ENCODE data around the gene LEMD2. TPM values are rescaled to one million over a fixed set of nuclear protein-coding genes. Genes with fewer than 3 reads are reported as not detected.

LEMD2 gene
- total and polyA plus RNA-seq, 9 of the 15 experiments (the other 6 are each of a cell fraction or from before 2014, with no cell fraction given), result 0.32 to 46.3 (median 30.8) TPM

GRCh38 chr6:33820243-33820642, 31.3 kb upstream of the LEMD2 start:
- ATAC-seq (0 out of 3 replicates have a peak, but pooled peaks have one; percentile 8), FAIRE-seq (no peak), DNase-seq (ENCODE audit: extremely low read depth in 1 of 4, low spot score in 3 of 4) (peak in 2 of 4 experiments; percentile 31 to 34)
- Histone ChIP-seq H3K9me3 (replicated peaks; ENCODE audit: control insufficient read depth, insufficient read depth, low read depth, low read length) (no peaks in the 10 kb centered on the region), H4K20me1 (replicated peaks; ENCODE audit: control insufficient read depth, insufficient read depth, low read length) (no peaks in the 10 kb centered on the region), H3K27ac (ENCODE audit: extremely low read depth, low read depth, low read length) (no peak overlapping the region), H3K4me1 (replicated peaks in 1 of 2; ENCODE audit: control insufficient read depth in 2 of 2, insufficient read depth in 2 of 2, low read length in 2 of 2) (peaks cover 0 to 9% of the 10 kb centered on the region in 2 experiments; a peak in 2 of 5 replicates), H3K79me2 (ENCODE audit: control insufficient read depth, insufficient read depth, low read length) (no peaks in the 10 kb centered on the region), H3K27me3 (ENCODE audit: control insufficient read depth in 2 of 2, insufficient read depth in 2 of 2, low read length in 2 of 2) (peaks cover 18 to 77% of the 10 kb centered on the region in 2 experiments), H3K9ac (ENCODE audit: insufficient read depth in 1 of 2, low read depth in 2 of 2, low read length in 2 of 2) (peak overlapping the region in 1 of 2 experiments; percentile 50; a peak in 1 of 4 replicates), H2AFZ (ENCODE audit: low read depth, low read length) (no peak overlapping the region), H3K9me1 (ENCODE audit: control insufficient read depth, insufficient read depth, low read length) (no peaks in the 10 kb centered on the region), H3K4me2 (ENCODE audit: insufficient read depth, low read length) (no peak overlapping the region), H3K36me3 (ENCODE audit: control insufficient read depth, insufficient read depth, low read length) (no peaks in the 10 kb centered on the region), H3K4me3 (no peak overlapping the region)
- TF ChIP-seq TFAP4 (CRISPR knock-in tag; IDR thresholded peaks at IDR 0.05; ENCODE audit: borderline replicate concordance) (peak; percentile 28; the same call in 1 of the 2 replicates), MCM2 (IDR thresholded peaks at IDR 0.05; ENCODE audit: low read depth) (no peak), TBP (optimal IDR thresholded peaks at IDR 0.05; ENCODE audit: low read depth, low read length) (peak; percentile 19)
- WGBS (ENCODE audit: insufficient coverage, low coverage, missing lambda C conversion rate), result 5% methylated on average over 10 of the region's 10 CpGs
- ChIA-PET CTCF (ENCODE audit: low intra/inter-chr PET ratio) (no interaction called here), POLR2A (interaction anchor here (0.6 to 1.6 kb wide), 4 partner anchors 9 to 217 kb away, joined by 3 to 7 read pairs (median 4); no protein-coding TSS in a partner anchor)
- BruUV-seq (replicated peaks), result no TSS peak
- intact Hi-C loops (cut with micrococcal nuclease) (no loop called here), in situ Hi-C loops (cut with MboI) (no loop called here)

- Histone ChIP-seq H3K27ac (ENCODE audit: extremely low read depth, low read depth, low read length) (no peak overlapping the region), H2AFZ (ENCODE audit: low read depth, low read length) (no peak overlapping the region), H3K4me1 (replicated peaks in 1 of 2; ENCODE audit: control insufficient read depth in 2 of 2, insufficient read depth in 2 of 2, low read length in 2 of 2) (peaks cover 0 to 3% of the 10 kb centered on the region in 2 experiments; a peak in 2 of 5 replicates), H3K79me2 (ENCODE audit: control insufficient read depth, insufficient read depth, low read length) (no peaks in the 10 kb centered on the region), H3K4me2 (ENCODE audit: insufficient read depth, low read length) (no peak overlapping the region), H3K9me1 (ENCODE audit: control insufficient read depth, insufficient read depth, low read length) (no peaks in the 10 kb centered on the region), H3K27me3 (ENCODE audit: control insufficient read depth in 2 of 2, insufficient read depth in 2 of 2, low read length in 2 of 2) (peaks cover 27 to 79% of the 10 kb centered on the region in 2 experiments), H4K20me1 (replicated peaks; ENCODE audit: control insufficient read depth, insufficient read depth, low read length) (no peaks in the 10 kb centered on the region; the same call in 1 of the 2 replicates), H3K9ac (ENCODE audit: insufficient read depth in 1 of 2, low read depth in 2 of 2, low read length in 2 of 2) (no peak overlapping the region), H3K36me3 (ENCODE audit: control insufficient read depth, insufficient read depth, low read length) (no peaks in the 10 kb centered on the region), H3K4me3 (no peak overlapping the region), H3K9me3 (replicated peaks; ENCODE audit: control insufficient read depth, insufficient read depth, low read depth, low read length) (no peaks in the 10 kb centered on the region)
- TF ChIP-seq ZFP36 (IDR thresholded peaks at IDR 0.05; ENCODE audit: low read depth, low read length, partially characterized antibody) (peak; percentile 90), ELK1 (CRISPR knock-in tag; IDR thresholded peaks at IDR 0.05) (no peak), ARNT (IDR thresholded peaks at IDR 0.05) (no peak)
- intact Hi-C loops (cut with micrococcal nuclease), result no loop called here
- ATAC-seq (no peak), FAIRE-seq (no peak), DNase-seq (ENCODE audit: extremely low read depth in 1 of 4, low spot score in 3 of 4) (no peak)
- POLR2A ChIA-PET, result interaction anchor here (0.6 kb wide), 1 partner anchor 20 kb away, joined by 3 read pairs; no protein-coding TSS in a partner anchor
- WGBS (ENCODE audit: insufficient coverage, low coverage, missing lambda C conversion rate), result 8% methylated on average over 4 of the region's 4 CpGs
- CTCF ChIA-PET (ENCODE audit: low intra/inter-chr PET ratio), result no interaction called here
- in situ Hi-C loops (cut with MboI), result no loop called here
- no TSS peak for BruUV-seq (replicated peaks)
These were observed 30.1 kb upstream of the LEMD2 start for GRCh38 chr6:33819021-33819420.

Data from K562 (cell line).